Parathyroid adenoma (tissue), 2 donors: ENCODE measurements around the gene DCLK1.
"Not testable (repeated sequence)": the region's sequence is repeated elsewhere in the genome, so short reads cannot be mapped to it uniquely, and the experiment has no call there.

Experiments used
- H2AFZ ChIP-seq: fragments of 300-600 bp; sonication (generic); one replicate; pipeline ENCODE4 v1.7.0; 2017; ENCODE audit warnings: antibody characterized with exemption, mild to moderate bottlenecking
- H3K27ac ChIP-seq: fragments of 300-600 bp; sonication (generic); one replicate; pipeline ENCODE4 v1.7.0; 2017
- H3K27me3 ChIP-seq: fragments of 300-600 bp; sonication (generic); one replicate; pipeline ENCODE4 v1.7.0; 2017; ENCODE audit warnings: low read length; ENCODE audit not compliant: control insufficient read depth, insufficient read depth
- H3K36me3 ChIP-seq: fragments of 300-600 bp; sonication (generic); one replicate; pipeline ENCODE4 v1.7.0; 2017; ENCODE audit warnings: low read length; ENCODE audit not compliant: control insufficient read depth, insufficient read depth
- H3K4me1 ChIP-seq: fragments of 300-600 bp; sonication (generic); one replicate; pipeline ENCODE4 v1.7.0; 2017; ENCODE audit warnings: control low read depth
- H3K4me2 ChIP-seq: fragments of 300-600 bp; sonication (generic); one replicate; pipeline ENCODE4 v1.7.0; 2017; ENCODE audit warnings: low read length
- H3K4me3 ChIP-seq: fragments of 300-600 bp; sonication (generic); one replicate; pipeline ENCODE4 v1.7.0; 2017; ENCODE audit warnings: low read depth, low read length
- H3K79me2 ChIP-seq: fragments of 300-600 bp; sonication (generic); one replicate; pipeline ENCODE4 v1.7.0; 2017; ENCODE audit warnings: control low read depth
- H3K9ac ChIP-seq: fragments of 300-600 bp; sonication (generic); one replicate; pipeline ENCODE4 v1.7.0; 2017; ENCODE audit warnings: mild to moderate bottlenecking
- H3K9me3 ChIP-seq: fragments of 300-600 bp; sonication (generic); one replicate; pipeline ENCODE4 v1.7.0; 2017; ENCODE audit warnings: low read length; ENCODE audit not compliant: control insufficient read depth
- CTCF ChIP-seq: fragments of 300-600 bp; sonication (generic); IDR thresholded peaks from one replicate; pipeline ENCODE4 v1.7.0; 2017; ENCODE audit warnings: antibody characterized with exemption, mild to moderate bottlenecking
- donor health status: primary hyperparathyroidism.

Gene DCLK1

GRCh38 chr13:36102721-36103120 is 28.5 kb downstream of the DCLK1 start:
- Histone ChIP-seq H3K27me3 (no peaks in the 10 kb centered on the region), H3K36me3 (no peaks in the 10 kb centered on the region), H3K4me3 (no peak overlapping the region), H2AFZ (peak overlapping the region; percentile 20), H3K79me2 (no peaks in the 10 kb centered on the region), H3K9me3 (no peaks in the 10 kb centered on the region), H3K4me1 (peaks cover 5% of the 10 kb centered on the region), H3K4me2 (peak overlapping the region; percentile 33), H3K9ac (no peak overlapping the region), H3K27ac (peak overlapping the region; percentile 30)
- TF ChIP-seq CTCF = no peak

GRCh38 chr13:36101907-36102306 is 29.3 kb downstream of the DCLK1 start:
- not testable (repeated sequence) for H3K36me3 ChIP-seq, H3K9ac ChIP-seq, H3K4me3 ChIP-seq, H3K9me3 ChIP-seq, H3K27me3 ChIP-seq, H3K4me2 ChIP-seq, H2AFZ ChIP-seq, H3K4me1 ChIP-seq, H3K79me2 ChIP-seq
- H3K27ac ChIP-seq = peak overlapping the region; percentile 30

GRCh38 chr13:36101157-36101556 is 30.0 kb downstream of the DCLK1 start:
- H3K9ac ChIP-seq = no peak overlapping the region
- H3K36me3 ChIP-seq = no peaks in the 10 kb centered on the region
- H3K4me1 ChIP-seq = peaks cover 5% of the 10 kb centered on the region
- no peaks in the 10 kb centered on the region for H3K27me3 ChIP-seq
- H3K4me2 ChIP-seq = peak overlapping the region; percentile 58
- no peaks in the 10 kb centered on the region for H3K79me2 ChIP-seq
- no peak overlapping the region for H3K4me3 ChIP-seq
- no peak for TF ChIP-seq CTCF
- peak overlapping the region; percentile 32 for H3K27ac ChIP-seq
- peak overlapping the region; percentile 62 for H2AFZ ChIP-seq
- H3K9me3 ChIP-seq = no peaks in the 10 kb centered on the region

- no peaks in the 10 kb centered on the region for H3K9me3 ChIP-seq
- no peak for TF ChIP-seq CTCF
- H3K4me3 ChIP-seq = no peak overlapping the region
- H3K36me3 ChIP-seq = no peaks in the 10 kb centered on the region
- no peak overlapping the region for H3K4me2 ChIP-seq
- H2AFZ ChIP-seq = peak overlapping the region; percentile 20
- no peaks in the 10 kb centered on the region for H3K27me3 ChIP-seq
- peaks cover 5% of the 10 kb centered on the region for H3K4me1 ChIP-seq
- no peak overlapping the region for H3K9ac ChIP-seq
- H3K79me2 ChIP-seq = no peaks in the 10 kb centered on the region
- H3K27ac ChIP-seq = peak overlapping the region; percentile 15
Measured at GRCh38 chr13:36098080-36098479, 33.1 kb downstream of the DCLK1 start.

- H3K27me3 ChIP-seq = no peaks in the 10 kb centered on the region
- no peak for TF ChIP-seq CTCF
Measured at GRCh38 chr13:36096461-36097416, 34.4 kb downstream of the DCLK1 start.

More at GRCh38 chr13:36096461-36097416, 34.4 kb downstream of the DCLK1 start:
- no peaks in the 10 kb centered on the region for H3K79me2 ChIP-seq
- peak overlapping the region; percentile 5 for H2AFZ ChIP-seq
- no peak overlapping the region for H3K4me2 ChIP-seq
- no peaks in the 10 kb centered on the region for H3K36me3 ChIP-seq
- no peak overlapping the region for H3K9ac ChIP-seq
- no peaks in the 10 kb centered on the region for H3K4me1 ChIP-seq
- no peak overlapping the region for H3K4me3 ChIP-seq
- no peaks in the 10 kb centered on the region for H3K9me3 ChIP-seq
- H3K27ac ChIP-seq = no peak overlapping the region
